Mucosa of stomach (tissue), 1 donor: Measurements from ENCODE around the gene ANTXR1.

ENCODE experiments used
- H3K27me3 ChIP-seq: one replicate; pipeline ENCODE4 v1.7.0; 2013; ENCODE audit warnings: mild to moderate bottlenecking, low read length; ENCODE audit not compliant: control insufficient read depth, insufficient read depth
- H3K36me3 ChIP-seq: one replicate; pipeline ENCODE4 v1.7.0; 2013; ENCODE audit warnings: low read length; ENCODE audit not compliant: control insufficient read depth, insufficient read depth
- H3K4me1 ChIP-seq: one replicate; pipeline ENCODE4 v1.7.0; 2013; ENCODE audit warnings: mild to moderate bottlenecking, low read length; ENCODE audit not compliant: control insufficient read depth, insufficient read depth
- H3K4me3 ChIP-seq: one replicate; pipeline ENCODE4 v1.7.0; 2013; ENCODE audit warnings: low read length
- H3K9ac ChIP-seq: one replicate; pipeline ENCODE4 v1.7.0; 2013; ENCODE audit warnings: mild to moderate bottlenecking, low read length, moderate library complexity
- H3K9me3 ChIP-seq: one replicate; pipeline ENCODE4 v1.7.0; 2013; ENCODE audit warnings: mild to moderate bottlenecking, low read length, moderate library complexity; ENCODE audit not compliant: control insufficient read depth
- donor health status: Pancreatic carcinoma.

ANTXR1 gene

GRCh38 chr2:69118609-69119008 lies 105.6 kb downstream of the ANTXR1 start:
- H3K4me3 ChIP-seq: no peak overlapping the region
- H3K36me3 ChIP-seq: no peaks in the 10 kb centered on the region
- no peaks in the 10 kb centered on the region for H3K9me3 ChIP-seq
- no peak overlapping the region for H3K9ac ChIP-seq
- no peaks in the 10 kb centered on the region for H3K27me3 ChIP-seq
- peaks cover 8% of the 10 kb centered on the region for H3K4me1 ChIP-seq

- H3K27me3 ChIP-seq: no peaks in the 10 kb centered on the region
- no peak overlapping the region for H3K4me3 ChIP-seq
- no peak overlapping the region for H3K9ac ChIP-seq
- no peaks in the 10 kb centered on the region for H3K36me3 ChIP-seq
- no peaks in the 10 kb centered on the region for H3K9me3 ChIP-seq
- H3K4me1 ChIP-seq: peaks cover 8% of the 10 kb centered on the region
These were observed 106.3 kb downstream of the ANTXR1 start for GRCh38 chr2:69119104-69119894.

DNA sequence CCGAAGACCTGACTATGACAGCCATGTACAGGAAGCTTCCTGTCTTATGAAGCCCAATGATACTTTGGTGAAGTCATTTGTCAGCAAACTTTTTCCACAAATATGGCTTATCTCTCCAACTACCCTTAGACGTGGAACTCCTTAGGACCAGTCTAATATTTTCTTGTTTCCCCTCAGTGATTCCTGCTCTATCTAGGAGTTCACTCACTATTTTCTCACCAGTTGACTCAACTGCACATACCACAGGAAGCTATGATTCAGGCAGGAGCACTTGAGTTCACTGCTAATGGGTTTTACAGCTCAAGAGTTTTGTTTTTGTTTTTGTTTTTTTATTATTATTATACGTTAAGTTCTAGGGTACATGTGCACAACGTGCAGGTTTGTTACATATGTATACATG lies 109.3 kb downstream of the ANTXR1 start:
- Histone ChIP-seq H3K9ac (no peak overlapping the region), H3K36me3 (no peaks in the 10 kb centered on the region), H3K4me1 (peaks cover 8% of the 10 kb centered on the region)

DNA sequence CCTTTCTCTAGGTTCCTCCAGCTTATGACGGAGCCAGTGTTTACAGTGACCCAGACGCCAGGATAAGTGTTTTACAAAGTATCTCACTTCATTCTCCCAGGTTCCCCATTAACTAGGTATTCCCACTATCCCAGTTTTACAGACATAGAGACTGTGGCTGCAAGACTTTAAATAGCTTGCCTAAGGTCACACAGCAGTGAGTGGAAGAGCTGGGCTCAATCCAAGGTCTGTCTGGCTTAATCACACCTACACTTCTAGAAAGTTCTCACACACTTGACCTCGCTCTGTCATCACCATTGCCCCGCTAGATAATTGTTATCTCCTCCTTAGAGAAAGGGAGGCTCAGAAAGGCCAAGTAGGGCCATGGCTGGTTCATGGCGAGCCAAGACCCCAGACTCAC lies 110.2 kb downstream of the ANTXR1 start:
- Histone ChIP-seq H3K4me1 (peaks cover 8% of the 10 kb centered on the region), H3K4me3 (no peak overlapping the region), H3K27me3 (no peaks in the 10 kb centered on the region), H3K9me3 (no peaks in the 10 kb centered on the region), H3K9ac (no peak overlapping the region), H3K36me3 (no peaks in the 10 kb centered on the region)

More for the DNA sequence above, 109.3 kb downstream of the ANTXR1 start:
- Histone ChIP-seq H3K9me3 (no peaks in the 10 kb centered on the region), H3K27me3 (no peaks in the 10 kb centered on the region), H3K4me3 (no peak overlapping the region)

GRCh38 chr2:69124343-69124742 lies 111.4 kb downstream of the ANTXR1 start:
- no peaks in the 10 kb centered on the region for H3K36me3 ChIP-seq

GRCh38 chr2:69125816-69126215 lies 112.8 kb downstream of the ANTXR1 start:
- H3K4me1 ChIP-seq: no peaks in the 10 kb centered on the region
- no peaks in the 10 kb centered on the region for H3K27me3 ChIP-seq
- no peaks in the 10 kb centered on the region for H3K9me3 ChIP-seq
- H3K4me3 ChIP-seq: no peak overlapping the region
- H3K9ac ChIP-seq: no peak overlapping the region
- no peaks in the 10 kb centered on the region for H3K36me3 ChIP-seq

More at GRCh38 chr2:69124343-69124742, 111.4 kb downstream of the ANTXR1 start:
- H3K27me3 ChIP-seq: no peaks in the 10 kb centered on the region
- peaks cover 3% of the 10 kb centered on the region for H3K4me1 ChIP-seq
- no peak overlapping the region for H3K9ac ChIP-seq
- H3K9me3 ChIP-seq: no peaks in the 10 kb centered on the region
- H3K4me3 ChIP-seq: no peak overlapping the region

- no peak overlapping the region for H3K9ac ChIP-seq
- no peaks in the 10 kb centered on the region for H3K36me3 ChIP-seq
- no peaks in the 10 kb centered on the region for H3K9me3 ChIP-seq
- H3K4me1 ChIP-seq: no peaks in the 10 kb centered on the region
- H3K4me3 ChIP-seq: no peak overlapping the region
- no peaks in the 10 kb centered on the region for H3K27me3 ChIP-seq
These were observed 113.4 kb downstream of the ANTXR1 start for GRCh38 chr2:69126341-69126740.

- Histone ChIP-seq H3K4me3 (no peak overlapping the region), H3K27me3 (no peaks in the 10 kb centered on the region), H3K36me3 (no peaks in the 10 kb centered on the region), H3K9ac (no peak overlapping the region), H3K9me3 (no peaks in the 10 kb centered on the region), H3K4me1 (no peaks in the 10 kb centered on the region)
These were observed 118.5 kb downstream of the ANTXR1 start for GRCh38 chr2:69131452-69131851.

DNA sequence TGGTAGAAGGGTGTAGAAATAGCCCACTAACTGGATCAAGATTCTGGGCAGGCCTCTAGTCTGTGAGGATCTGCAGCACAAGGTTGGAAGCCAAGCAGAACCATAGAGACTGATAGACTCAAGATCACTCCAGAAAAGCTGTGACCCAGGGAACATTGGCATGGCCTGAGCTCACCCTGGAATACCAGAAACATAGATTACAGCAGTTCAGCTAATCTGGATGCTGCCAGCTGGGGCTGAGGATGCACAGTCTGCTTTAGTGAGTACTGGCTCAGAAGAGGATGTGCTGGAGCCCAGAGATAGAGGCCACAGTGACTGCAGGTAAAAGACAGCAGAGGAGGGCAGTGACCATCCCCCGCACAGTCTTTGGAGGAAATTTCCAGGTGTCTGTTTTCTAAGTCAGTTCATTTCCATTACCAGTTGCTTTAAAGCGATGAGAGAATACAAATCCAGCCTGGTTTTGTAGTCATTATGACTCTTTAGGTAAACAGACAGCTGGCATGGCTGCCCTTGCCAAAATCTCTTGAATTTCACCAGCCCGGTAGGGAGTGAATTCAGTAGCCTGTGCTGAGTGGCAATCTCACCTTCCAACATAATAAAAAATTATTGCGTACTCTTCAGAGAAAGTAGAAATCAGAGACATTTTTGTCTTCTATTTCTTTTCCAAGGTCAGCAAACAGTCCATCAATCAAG lies 119.2 kb downstream of the ANTXR1 start:
- Histone ChIP-seq H3K4me1 (no peaks in the 10 kb centered on the region), H3K4me3 (no peak overlapping the region), H3K27me3 (no peaks in the 10 kb centered on the region), H3K9me3 (no peaks in the 10 kb centered on the region), H3K9ac (no peak overlapping the region), H3K36me3 (no peaks in the 10 kb centered on the region)

DNA sequence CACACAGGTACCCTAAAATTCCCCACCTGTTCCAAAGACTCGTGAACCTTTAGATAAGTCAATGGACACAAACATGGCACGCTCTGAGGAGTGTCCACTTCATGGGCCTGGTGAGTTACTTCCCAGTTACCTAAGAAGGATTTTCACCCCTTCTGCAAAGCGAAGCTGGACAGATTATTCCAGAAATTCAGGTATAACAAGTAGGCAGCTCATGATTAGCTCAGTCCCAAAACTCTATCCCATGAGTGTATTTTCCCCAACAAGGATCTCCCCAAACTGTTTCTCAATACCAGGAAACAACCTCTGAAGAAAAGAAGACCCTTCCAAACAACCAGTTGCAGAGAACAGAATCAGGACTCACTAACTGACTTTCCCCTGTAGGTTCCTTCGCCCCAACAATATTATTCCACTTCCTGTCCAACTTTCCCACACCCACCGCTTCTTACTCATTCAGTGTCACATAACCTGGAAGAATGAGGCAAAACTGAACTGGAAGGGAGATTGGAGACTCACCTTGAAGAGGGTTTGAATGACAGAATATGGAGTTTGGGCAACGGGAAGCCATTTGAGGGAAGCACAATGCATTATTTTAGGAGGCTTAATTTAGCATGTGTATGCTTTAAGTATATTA lies 120.1 kb downstream of the ANTXR1 start:
- H3K9ac ChIP-seq: no peak overlapping the region
- no peaks in the 10 kb centered on the region for H3K27me3 ChIP-seq
- H3K36me3 ChIP-seq: no peaks in the 10 kb centered on the region
- H3K4me3 ChIP-seq: no peak overlapping the region
- no peaks in the 10 kb centered on the region for H3K4me1 ChIP-seq
- H3K9me3 ChIP-seq: no peaks in the 10 kb centered on the region

DNA sequence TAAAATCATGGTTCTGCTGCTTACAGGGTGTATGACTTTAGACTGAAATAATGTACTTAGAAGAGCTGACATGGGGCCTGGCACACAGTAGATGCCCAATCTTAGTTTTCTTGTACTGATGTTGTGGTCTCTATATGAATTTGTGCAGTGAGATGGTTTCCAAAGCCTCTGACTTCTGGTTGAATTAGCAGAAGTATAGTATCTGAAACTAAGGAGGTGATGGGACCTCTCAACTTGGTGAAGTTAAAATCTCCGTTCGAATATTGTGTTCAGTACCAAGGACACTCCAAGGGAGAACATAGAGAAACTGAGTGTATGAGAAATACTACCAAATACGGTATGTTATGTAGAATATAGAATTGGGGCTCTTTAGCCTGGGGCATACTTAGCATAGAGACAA lies 120.9 kb downstream of the ANTXR1 start:
- H3K9ac ChIP-seq: no peak overlapping the region
- no peaks in the 10 kb centered on the region for H3K27me3 ChIP-seq
- H3K36me3 ChIP-seq: no peaks in the 10 kb centered on the region
- no peaks in the 10 kb centered on the region for H3K9me3 ChIP-seq
- no peaks in the 10 kb centered on the region for H3K4me1 ChIP-seq
- H3K4me3 ChIP-seq: no peak overlapping the region

- H3K27me3 ChIP-seq: no peaks in the 10 kb centered on the region
- no peaks in the 10 kb centered on the region for H3K4me1 ChIP-seq
- H3K9me3 ChIP-seq: no peaks in the 10 kb centered on the region
- no peaks in the 10 kb centered on the region for H3K36me3 ChIP-seq
- H3K4me3 ChIP-seq: no peak overlapping the region
- H3K9ac ChIP-seq: no peak overlapping the region
These were observed 121.4 kb downstream of the ANTXR1 start for GRCh38 chr2:69134306-69134945.
